ENCODE results near the gene FLVCR2.

GRCh38 chr14:75553157-75553556 lies 25.3 kb upstream of the FLVCR2 start:
- TF ChIP-seq POLR2A (IDR thresholded peaks at IDR 0.05; ENCODE audit: low read depth) (no peak), EP300 (IDR thresholded peaks at IDR 0.05) (no peak), POLR2AphosphoS5 (IDR thresholded peaks at IDR 0.05) (no peak)
- TF ChIP-seq, protein P1, sequence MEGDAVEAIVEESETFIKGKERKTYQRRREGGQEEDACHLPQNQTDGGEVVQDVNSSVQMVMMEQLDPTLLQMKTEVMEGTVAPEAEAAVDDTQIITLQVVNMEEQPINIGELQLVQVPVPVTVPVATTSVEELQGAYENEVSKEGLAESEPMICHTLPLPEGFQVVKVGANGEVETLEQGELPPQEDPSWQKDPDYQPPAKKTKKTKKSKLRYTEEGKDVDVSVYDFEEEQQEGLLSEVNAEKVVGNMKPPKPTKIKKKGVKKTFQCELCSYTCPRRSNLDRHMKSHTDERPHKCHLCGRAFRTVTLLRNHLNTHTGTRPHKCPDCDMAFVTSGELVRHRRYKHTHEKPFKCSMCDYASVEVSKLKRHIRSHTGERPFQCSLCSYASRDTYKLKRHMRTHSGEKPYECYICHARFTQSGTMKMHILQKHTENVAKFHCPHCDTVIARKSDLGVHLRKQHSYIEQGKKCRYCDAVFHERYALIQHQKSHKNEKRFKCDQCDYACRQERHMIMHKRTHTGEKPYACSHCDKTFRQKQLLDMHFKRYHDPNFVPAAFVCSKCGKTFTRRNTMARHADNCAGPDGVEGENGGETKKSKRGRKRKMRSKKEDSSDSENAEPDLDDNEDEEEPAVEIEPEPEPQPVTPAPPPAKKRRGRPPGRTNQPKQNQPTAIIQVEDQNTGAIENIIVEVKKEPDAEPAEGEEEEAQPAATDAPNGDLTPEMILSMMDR (IDR thresholded peaks at IDR 0.05), result no peak
